Fibroblast of peridontal ligament (primary cell): Measurements from ENCODE around the gene OR2A12.
"Not testable (repeated sequence)": the region's sequence is repeated elsewhere in the genome, so short reads cannot be mapped to it uniquely, and the experiment has no call there.

Experiments
- DNase-seq: peaks from one replicate; pipeline ENCODE4 v3.0.0-alpha.2; 2010; ENCODE audit errors: extremely low read depth

Gene OR2A12

GRCh38 chr7:144085978-144086377 lies at the start of gene OR2A12:
OR2A12 (plus strand) TSS chr7:144086278; CDS start chr7:144095108, 8,830 bp downstream.
- DNase-seq, result no peak

- no peak for DNase-seq
These were observed 49.7 kb upstream of the OR2A12 start for GRCh38 chr7:144036302-144036885.

DNA sequence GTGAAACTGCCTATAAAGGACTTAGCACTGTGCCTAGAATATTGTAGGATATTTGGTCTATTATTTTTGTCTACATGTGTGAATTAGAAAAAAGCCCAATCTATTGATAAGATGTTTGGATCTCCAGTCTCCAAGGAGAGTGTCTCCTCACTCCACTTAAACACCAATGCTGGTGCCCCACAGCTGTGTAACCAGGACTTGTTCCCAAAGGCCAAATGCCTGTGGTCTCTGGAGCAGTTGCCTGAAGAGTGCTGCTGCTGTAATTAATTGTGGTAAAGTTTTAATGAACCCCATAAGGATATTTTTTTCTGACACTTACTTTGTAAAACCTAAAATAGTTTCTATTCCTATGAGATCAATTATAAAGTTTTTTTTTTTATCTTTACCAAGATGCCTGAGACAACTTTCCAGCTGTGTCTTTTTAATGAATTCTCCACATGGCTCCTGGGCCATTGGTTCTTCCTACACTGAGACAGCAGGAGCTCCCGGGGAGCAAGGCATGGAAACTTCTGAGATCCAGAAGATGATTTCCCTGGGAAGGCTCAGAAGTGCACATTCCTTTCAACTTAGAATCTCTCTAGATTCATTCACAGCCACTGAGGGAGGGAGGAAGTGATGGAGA lies 48.6 kb upstream of the OR2A12 start:
- DNase-seq, result no peak

DNA sequence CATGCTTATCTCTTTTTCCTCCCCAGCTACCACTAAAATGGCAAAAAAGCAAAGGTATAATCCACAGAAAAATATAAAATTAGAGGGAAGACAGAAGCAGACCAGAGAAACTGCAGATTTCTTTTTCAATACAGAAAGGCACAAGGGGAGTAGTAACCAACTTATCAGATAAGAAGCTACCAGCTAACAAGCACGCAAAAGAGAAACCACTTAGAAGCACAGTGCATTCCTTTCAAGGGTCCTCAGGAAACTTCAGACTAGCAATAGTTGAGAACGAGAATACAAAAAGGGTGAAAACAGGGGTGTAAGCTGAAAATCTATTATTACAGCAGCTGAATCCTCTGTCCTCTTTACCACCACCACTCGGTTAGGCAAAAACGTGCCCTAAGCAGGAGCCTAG lies 47.2 kb upstream of the OR2A12 start:
- no peak for DNase-seq

DNA sequence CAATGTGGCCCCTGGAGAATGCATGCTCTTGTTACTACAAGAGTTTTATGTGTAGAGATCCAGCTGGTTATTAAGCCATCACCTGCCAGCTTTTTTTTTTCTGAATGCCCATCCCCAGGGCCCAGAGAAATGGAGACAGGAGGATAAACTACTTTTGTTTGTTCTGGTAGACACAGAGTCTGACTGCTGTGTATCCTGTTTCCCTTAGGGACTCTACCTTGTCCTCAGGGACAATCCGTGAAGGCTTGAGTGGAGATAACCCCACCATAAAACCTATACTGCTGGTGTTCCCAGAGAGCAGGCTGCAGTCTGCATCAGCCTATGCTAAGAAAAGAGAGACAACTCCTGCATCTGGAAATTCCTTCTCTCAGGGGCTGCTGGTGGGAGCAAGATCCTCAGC lies 37.4 kb upstream of the OR2A12 start, which contains the start of gene OR2A5:
TSS of gene OR2A5 (plus strand) at position 301 of the 400 bp plus-strand sequence. CDS start 1,454 bp downstream, outside the sequence.
- DNase-seq, result no peak

DNA sequence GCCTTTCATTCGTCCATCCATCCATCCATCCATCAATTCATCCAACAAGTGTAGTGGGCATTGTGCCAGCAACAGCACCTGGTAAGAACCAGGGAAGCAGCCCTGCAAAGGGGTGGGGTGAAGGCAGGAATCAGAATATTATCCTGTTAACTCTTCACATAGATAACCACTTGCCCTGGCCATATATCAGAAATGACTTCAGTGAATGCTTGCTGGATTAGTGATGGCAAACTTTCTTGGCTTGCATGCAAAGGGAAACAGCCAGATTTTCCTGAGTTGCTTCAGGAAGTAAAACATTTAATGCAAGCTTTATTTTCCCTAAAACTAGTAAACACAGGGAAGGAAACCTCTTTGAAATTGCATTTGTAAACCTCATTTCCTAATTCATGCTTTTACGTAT lies 36.6 kb upstream of the OR2A12 start:
- no peak for DNase-seq

- no peak for DNase-seq
These were observed 36.0 kb upstream of the OR2A12 start for GRCh38 chr7:144050093-144050492.

DNA sequence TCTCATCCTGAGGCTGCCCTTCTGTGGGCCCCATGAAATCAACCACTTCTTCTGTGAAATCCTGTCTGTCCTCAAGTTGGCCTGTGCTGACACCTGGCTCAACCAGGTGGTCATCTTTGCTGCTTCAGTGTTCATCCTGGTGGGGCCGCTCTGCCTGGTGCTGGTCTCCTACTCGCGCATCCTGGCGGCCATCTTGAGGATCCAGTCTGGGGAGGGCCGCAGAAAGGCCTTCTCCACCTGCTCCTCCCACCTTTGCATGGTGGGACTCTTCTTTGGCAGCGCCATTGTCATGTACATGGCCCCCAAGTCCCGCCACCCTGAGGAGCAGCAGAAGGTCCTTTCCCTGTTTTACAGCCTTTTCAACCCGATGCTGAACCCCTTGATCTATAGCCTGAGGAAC lies 35.2 kb upstream of the OR2A12 start:
- DNase-seq, result not testable (repeated sequence)

DNA sequence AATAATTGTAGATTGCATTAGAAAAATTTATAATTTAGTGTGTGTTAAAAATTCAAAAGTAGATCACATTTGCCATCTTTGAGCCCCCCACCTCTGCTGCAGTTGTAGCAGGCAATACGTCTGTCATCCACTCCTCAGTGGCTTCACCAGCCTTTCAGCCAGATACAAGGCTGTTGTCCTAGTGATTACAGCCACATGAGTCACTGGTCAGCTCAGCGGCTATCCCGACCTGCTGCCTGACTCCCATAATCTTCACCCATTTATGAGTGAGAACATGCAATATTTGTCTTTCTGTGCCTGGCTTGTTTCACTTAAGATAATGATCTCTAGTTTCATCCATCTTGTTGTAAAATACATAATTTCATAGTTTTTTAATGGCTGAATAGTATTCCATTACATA lies 28.1 kb upstream of the OR2A12 start:
- DNase-seq, result no peak

DNA sequence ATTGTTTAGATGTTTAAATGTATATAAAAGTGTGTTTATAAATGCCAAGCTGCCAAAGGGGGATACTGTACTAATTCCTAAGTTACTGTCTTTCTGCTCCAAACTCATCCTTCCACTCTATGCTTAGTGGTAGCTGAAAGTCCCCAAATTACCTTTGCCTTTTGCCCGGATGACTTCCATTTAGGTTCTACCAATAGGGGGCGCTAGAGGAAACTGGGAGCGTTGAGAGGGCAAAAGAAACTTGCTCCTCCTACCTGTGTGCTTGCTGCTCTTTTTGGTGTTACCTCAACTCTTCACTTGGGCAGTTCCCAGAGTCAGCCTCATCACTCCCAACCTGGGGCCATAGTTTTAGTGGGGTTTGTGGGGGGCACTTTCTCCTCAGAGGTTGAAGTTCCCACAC lies 22.4 kb upstream of the OR2A12 start:
- no peak for DNase-seq

- no peak for DNase-seq
These were observed 16.6 kb upstream of the OR2A12 start, which contains the start of gene OR2A25 for GRCh38 chr7:144069511-144069910. OR2A25 (plus strand) TSS chr7:144069811; CDS start chr7:144074220, 4,409 bp downstream.

- no peak for DNase-seq
These were observed 16.1 kb upstream of the OR2A12 start for GRCh38 chr7:144069953-144070352.

GRCh38 chr7:144074374-144074773 lies 11.7 kb upstream of the OR2A12 start:
- no peak for DNase-seq

- no peak for DNase-seq
These were observed 652 bp downstream of the OR2A12 start for GRCh38 chr7:144086730-144087129.

GRCh38 chr7:144087230-144087629 lies 1.2 kb downstream of the OR2A12 start:
- DNase-seq, result no peak

- no peak for DNase-seq
These were observed 4.6 kb downstream of the OR2A12 start for GRCh38 chr7:144090667-144091066.

DNA sequence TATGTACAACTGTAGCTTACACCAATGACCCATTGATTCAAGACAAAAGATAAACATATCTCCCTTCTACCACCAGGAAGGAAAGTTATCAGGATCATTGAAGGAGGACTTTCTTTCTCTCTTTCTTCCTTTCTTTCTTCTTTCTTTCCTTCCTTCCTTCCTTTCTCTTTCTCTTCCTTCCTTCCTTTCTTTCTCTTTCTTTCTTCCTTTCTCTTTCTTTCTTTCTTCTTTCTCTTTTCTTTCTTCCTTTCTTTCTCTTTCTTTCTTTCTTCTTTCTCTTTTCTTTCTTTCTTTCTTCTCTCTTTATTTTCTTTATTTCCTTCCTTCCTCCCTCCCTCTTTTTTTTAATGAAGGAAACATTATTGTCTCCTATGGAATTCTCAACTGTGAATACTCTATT lies 12.7 kb downstream of the OR2A12 start:
- DNase-seq, result no peak

- DNase-seq, result no peak
These were observed 14.5 kb downstream of the OR2A12 start for GRCh38 chr7:144100607-144101006.

DNA sequence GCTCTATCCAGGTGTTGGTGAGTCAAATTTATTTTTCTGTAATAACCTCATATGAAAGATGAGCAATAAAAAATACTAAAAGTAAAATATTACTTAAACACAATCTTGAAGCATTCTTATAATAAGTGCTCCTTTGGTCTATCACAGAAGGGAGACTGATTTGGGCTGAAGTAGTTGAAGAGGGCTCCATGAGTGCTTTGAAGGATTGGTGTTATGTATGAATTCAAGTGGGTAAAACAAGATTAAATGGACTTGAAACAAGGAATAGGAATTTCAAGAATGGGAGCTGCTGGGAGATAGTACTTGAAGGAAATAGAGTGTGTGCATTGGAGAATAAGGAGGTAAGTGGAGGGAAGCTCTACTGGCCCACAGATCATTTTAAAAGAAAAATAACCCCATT lies 16.0 kb downstream of the OR2A12 start:
- no peak for DNase-seq

DNA sequence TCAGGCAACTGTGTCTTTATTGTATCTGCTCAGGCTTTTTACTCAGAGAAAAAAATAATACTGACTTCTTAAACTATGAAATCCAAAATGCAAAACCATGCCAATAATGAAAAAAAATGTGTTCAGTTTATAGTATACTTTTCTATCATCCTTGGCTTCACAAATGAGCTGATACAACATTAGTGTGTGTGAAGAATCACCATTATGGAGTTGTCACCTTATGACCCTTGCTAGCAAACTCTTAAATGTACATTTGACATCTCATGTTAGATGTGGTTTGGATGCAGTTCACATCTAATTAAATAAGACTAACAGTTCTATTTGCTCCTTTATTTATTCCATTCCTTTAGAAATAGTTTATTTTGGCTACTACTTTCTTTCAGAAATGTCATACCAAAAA lies 19.1 kb downstream of the OR2A12 start:
- no peak for DNase-seq

- no peak for DNase-seq
These were observed 23.2 kb downstream of the OR2A12 start, which contains the start of gene OR2A2 for GRCh38 chr7:144109283-144109682. OR2A2 (plus strand) TSS chr7:144109583; CDS start chr7:144109583, 0 bp downstream.

GRCh38 chr7:144110272-144110671 lies 24.2 kb downstream of the OR2A12 start:
- no peak for DNase-seq

DNA sequence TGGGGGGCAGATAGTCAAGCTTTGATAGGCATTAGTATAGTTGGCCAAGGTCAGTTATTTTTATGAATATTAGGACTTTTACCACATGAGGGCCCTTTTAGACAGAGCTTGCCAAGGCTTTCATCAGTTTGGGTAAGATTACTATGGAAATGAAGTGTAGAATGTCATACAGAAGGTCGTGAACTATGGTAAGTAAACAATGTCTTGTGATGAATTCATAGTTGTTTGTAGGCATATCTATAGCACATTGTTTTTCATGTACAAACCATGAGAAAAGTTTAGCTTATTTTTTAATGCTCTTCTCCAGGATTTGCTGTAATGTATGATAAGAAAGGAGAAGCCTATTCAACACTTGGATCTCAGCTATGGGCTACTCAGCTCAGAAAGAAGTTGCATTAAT lies 27.6 kb downstream of the OR2A12 start:
- no peak for DNase-seq

- DNase-seq, result no peak
These were observed 32.3 kb downstream of the OR2A12 start for GRCh38 chr7:144118341-144118740.
